Endometrium (tissue), 2 donors: Measurements from ENCODE around the gene NBPF3.

Source experiments
- FAIRE-seq: peaks from 2 replicates; lab custom pipeline; 2012; peaks lifted over from hg19 to GRCh38; lab: Jason Lieb, UNC
- donor health status: control.
- donor health status: control.

Gene NBPF3

DNA sequence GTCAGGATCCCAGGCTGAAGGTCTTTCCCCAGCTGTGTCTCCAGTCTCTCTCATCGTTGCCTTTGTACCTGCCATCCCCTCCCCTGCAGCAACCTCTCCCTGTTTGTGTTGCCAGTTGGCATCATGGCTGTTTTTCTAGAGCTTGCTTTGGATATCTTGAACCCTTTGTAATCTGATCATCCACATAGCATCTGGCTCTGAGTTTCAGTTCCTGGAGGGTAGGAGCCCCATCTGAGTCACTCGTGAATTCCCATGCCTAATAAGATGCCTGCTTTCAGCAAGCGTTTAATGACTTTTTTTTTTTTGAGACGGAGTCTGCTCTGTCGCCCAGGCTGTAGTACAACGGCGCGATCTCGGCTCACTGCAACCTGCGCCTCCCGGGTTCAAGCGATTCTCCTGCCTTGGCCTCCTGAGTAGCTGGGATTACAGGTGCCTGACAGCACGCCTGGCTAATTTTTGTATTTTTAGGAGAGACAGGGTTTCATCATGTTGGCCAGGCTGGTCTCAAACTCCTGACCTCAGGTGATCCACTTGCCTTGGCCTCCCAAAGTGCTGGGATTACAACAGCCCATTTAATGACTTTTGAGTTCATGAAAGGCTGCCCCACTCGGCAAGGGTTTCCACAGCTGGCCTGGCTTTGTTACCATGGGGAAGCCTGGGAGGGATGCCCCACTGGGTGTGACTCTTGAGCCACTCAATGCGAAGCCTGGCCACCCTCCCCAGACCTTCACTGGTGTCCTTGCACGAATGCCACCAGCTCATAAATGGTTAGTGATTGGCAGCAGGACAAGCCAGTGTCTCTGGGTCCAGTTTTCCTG is 81.2 kb downstream of the NBPF3 start:
- no peak for FAIRE-seq

DNA sequence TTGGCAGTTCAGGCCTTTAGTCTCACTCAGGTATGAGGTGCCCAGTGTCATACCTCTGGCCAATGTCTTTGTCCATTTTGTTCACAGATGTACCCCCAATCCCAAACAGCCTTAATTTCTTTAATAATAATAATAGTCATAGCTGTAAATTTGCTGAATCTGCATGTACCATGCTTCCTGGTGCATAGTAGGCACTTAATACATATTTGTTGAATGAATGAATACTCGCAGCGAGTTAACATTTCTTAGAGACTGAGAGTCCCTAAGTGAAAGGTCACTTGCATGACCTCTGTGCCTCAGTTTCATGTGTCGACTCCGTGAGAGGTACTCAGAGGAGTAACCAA is 81.8 kb downstream of the NBPF3 start:
- FAIRE-seq = no peak

DNA sequence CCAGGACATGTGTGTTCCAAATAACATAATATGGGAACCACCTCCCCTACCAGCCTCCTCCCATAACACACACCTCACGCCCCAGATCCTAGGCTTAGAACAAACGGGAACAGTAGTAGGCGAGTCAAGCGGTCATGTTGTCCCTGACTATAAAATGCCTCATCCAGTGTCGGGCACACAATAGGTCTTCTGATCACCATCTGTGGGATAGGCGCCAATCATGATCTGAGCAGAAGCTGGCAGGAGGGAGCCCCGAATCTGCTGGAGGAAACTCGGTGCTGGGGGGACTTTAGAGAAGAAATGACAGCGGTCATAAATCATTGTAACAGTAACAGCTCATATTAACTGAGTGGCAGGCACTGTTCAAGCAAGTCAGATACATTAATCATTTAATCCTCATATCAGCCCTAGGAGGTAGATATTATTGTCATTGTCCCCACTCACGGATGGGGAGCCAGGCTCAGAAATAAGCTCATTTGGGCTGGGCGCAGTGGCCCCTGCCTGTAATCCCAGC is 82.6 kb downstream of the NBPF3 start:
- no peak for FAIRE-seq

DNA sequence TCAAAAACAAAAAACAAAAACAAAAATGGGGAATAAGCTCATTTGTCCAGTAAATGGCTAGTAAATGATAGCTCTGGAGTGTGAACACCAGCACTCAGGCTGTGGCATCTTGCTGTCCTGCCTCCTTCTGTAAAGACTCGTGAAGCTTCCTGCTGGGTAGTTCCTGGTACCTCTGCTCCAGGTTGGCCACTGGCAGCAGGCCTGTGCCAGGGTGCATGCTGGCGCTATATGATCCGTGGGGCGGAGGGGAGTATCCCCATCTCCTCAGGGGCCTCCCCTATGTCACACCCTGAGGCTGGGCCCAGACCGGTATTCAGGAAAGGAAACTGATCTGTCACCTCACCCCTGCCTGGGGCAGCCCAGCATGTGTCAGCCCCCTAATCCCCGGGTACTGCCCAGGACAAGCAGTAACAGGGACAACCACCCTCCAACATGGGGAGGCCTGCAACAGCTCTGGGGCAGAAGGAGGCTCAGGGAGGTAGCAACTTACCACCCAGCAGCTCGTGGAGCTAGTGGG is 83.4 kb downstream of the NBPF3 start:
- FAIRE-seq = no peak

DNA sequence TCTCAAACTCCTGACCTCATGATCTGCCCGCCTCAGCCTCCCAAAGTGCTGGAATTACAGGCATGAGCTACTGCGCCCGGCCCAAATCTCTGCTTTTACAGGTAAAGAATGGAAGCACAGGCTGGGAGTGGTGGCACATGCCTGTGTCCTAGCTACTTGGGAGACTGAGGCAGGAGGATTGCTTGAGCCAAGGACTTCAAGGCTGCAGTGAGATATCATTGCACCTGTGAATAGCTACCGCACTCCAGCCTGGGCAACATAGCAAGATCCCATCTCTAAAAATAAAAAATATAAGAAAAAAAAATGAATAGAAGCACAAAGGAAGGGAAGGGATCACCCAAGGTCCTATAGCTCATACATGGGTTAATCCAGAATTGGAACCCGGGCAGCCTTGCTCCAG is 84.3 kb downstream of the NBPF3 start:
- FAIRE-seq = no peak

DNA sequence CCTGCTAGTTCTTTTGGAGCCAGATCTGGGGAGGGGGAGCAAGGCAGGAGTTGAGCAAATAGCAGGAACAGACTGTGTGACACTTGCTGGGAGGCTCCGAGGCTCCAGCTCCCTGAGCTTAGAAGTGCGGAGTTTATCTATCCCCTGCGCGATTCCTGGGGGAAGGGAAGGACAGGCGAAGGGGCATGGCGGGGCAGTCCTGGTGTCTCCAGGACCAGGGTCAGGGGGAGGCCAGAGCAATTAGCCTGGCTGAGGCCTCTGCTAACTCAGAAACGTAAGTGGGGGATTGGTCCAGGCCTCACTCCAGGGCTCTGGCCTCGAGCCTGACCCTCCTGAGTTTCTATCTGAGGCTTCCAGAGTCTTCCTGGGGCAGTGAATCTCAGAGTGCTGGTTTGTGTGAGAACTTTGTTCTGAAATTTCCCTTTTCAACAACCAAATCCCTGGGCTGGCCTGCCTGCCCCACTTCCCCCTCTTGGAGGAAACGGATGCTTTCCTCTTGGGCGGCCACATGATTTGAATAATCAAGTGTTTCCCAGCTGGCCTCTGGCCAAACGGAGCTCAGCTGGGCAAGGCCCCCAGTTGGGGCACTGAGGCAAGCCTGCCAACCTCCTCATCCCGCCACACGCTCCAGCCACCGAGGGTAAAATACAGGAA is 84.9 kb downstream of the NBPF3 start:
- no peak for FAIRE-seq

DNA sequence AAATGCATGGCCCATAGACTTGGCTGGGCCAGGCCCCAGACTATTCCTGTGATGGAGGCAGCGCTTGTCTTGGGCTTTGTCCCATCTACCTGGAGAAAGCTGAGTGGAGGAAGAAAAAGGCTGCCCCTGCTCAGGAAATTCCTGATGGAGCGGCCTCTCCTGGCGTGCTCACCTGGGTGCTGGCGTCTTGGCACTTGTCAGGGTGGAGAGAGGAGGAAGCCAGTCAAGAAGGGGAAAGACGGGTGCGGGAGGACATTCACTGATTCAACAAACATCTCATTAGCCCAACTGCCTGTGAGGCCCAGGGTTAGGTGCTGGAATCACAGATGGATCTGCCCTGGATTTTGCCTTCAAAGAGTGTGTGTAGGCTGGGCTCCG is 85.4 kb downstream of the NBPF3 start:
- FAIRE-seq = no peak

DNA sequence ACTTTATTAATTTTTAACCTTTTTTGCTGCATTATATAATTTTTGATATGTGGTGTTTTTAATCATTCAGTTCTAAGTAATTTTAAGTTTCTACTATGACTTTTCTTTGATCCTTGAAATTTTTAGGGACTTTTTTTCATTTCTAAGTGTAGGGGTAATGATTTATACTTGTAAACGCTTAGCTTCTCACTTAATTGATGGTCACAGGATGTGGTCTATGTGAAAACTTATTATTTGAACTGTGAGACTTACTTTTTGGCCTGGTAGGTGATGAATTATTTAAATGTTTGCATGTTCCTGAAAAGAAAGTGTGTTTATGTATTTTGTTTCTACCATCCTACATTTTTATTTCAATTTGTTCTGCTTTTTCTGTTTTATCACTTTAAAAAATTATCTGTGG is 86.5 kb downstream of the NBPF3 start:
- FAIRE-seq = no peak

DNA sequence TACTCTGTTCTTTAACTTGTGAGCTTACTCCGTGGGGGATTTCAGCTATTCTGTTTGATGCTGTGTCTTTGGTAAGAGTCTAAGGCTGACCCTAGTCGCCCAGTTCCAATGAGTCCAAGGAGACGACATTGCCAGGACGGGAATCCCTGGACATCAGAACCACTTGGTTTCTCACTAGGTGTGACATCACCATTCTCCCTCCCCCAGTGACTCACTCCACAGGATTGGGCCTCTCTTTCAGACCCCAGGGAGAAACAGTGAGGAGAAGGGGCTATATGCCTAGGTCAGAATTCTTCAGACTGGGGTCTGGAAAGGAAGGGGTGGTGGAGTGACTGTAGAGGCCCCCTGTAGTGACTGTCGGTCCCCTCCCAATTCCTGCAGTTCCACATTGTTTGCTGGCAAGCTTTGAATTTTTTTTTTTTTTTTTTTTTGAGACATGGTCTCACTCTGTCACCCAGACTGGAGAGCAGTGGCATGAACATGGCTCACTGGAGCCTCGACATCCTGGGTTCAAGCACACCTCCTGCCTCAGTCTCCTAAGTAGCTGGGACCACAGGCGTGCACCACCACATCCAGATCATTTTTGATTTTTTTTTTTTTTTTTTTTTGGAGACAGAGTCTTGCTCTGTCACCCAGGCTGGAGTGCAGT is 90.6 kb downstream of the NBPF3 start:
- no peak for FAIRE-seq

DNA sequence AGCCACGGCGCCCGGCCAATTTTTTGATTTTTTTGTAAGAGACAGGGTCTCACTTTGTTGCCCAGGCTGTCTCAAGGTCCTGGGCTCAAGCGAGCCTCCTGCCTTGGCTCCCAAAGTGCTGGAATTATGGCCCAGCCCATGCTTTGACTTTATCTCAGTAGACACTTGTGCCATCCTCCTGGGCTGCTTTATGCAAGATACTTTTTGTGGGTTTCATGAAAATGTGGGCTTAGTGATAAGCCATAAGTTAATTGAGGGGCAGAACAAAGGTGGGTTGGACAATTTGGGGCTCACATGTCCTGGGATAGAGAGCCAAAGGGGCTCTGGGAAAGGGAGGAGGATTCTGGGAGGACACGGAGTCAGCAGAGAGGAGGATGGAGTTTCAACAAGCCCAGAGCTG is 91.3 kb downstream of the NBPF3 start:
- no peak for FAIRE-seq

DNA sequence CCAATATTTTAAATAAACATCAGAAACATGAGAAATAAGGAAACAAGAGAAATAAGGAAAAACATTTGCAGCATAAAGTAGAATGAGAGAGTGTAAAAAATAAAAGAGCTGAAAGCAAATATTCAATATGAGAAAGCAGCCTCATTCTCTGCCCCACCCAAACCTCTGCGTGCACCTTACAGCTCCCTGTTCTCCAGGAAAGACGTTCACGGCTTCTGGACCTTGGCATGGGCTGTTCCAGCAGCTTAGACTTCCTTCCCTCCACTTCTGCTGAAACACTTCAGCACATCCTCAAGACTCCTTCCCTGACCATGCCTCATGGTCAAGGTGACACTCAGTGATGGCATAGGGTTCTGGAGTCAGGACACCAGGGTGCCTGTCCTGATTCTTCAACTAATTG is 92.6 kb downstream of the NBPF3 start:
- FAIRE-seq = no peak

DNA sequence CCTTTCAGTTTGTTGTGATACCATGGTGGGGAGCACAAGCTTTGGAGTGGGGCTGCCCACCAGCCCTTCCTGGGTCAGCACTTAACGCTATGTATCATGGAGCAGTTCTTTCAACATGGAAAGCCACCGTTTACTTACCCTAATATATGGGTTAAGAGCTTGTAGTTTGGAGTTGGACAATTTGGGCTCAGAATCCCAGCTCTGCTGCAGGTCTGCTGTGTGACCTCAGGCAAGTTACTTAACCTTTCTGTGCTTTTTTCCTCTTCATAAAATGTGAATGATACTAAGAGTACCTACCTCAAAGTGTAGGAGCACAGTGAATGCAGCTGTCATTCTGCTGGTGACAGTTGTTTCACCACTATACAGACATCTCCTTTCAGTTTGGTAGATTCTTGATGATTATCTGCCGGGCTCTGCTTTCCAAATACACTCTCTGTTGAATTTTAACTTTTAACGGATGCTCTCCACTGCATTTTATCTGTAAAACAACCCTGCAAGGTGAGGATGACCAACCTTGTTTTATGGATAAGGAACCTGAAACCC is 93.1 kb downstream of the NBPF3 start:
- FAIRE-seq = no peak

DNA sequence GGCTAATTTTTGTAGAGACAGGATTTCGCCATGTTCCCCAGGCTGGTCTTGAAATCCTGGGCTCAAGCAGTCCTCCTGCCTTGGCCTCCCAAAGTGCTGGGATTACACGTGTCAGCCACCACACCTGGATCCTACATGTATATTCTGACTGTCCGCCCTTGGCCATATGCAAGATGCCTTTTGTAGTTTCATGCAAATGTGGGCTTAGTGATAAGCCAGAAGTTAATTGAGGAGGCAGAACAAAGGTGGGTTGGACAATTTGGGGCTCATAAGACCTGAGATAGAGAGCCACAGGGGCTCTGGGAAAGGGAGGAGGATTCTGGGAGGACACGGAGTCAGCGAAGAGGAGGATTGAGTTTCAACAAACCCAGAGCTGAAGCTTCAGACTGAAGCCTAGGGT is 94.2 kb downstream of the NBPF3 start:
- FAIRE-seq = no peak
